Measurements from ENCODE around the gene CERS6.

Gene CERS6

DNA sequence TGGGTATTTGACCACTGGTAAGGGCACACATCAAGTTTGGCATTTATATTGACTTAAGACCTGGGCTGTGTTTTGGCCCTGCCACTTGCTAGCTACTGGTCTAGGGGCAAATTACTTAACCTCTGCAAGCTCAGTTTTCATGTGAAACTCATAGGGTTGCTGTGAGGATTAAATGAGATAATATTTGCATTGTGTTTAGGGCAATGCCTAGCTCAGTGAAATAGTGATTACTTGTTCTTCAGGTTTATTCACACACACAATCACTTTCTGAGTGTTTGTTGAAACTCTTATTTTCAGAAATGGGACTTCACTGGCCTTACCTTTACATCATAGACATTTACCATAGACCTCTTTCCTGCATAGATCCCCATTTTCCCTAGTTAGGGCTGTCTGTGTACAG lies 12.3 kb downstream of the CERS6 start:
- Mint-ChIP-seq H3K4me1 (ENCODE audit: low read depth) (peaks cover 78% of the 10 kb centered on the region), H3K4me3 (no peak overlapping the region), H3K9me3 (no peaks in the 10 kb centered on the region), H3K27me3 (no peaks in the 10 kb centered on the region), H3K36me3 (ENCODE audit: low read depth) (peaks cover 16% of the 10 kb centered on the region), H3K27ac (no peak overlapping the region)

DNA sequence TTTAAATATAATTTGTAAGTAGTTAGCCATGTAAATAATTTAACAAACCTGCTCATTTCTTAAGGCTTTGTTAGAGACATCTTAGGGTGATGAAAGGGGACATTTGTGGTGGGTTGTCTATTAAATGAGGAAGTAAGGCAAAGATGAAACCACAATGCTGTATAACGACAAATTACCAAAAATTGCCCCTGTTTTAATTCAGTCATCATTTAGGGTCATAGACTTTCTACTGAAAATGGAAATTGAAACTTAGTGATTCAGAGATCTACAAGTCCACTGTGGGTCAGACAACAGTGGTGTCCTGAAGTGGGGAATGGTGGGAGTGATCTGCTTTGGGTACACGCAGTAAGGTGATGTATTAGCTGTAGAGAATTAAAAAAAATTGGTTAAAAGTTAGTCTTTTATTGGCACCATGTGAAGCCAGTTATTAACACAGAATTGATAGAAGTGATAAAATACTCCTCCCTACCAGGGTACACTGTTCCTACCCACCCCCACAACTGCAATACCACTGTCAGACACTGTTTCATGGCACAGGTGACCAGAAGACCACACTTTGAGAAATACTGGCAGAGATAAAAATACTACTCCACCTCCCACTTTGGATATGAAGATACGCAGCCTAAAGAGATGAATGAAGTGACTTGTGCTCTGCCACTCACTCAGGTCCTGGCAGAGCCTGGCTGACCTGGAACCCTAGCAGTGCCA lies 13.4 kb downstream of the CERS6 start:
- no peaks in the 10 kb centered on the region for H3K27me3 Mint-ChIP-seq
- H3K36me3 Mint-ChIP-seq (ENCODE audit: low read depth): peaks cover 18% of the 10 kb centered on the region
- H3K9me3 Mint-ChIP-seq: no peaks in the 10 kb centered on the region
- H3K4me3 Mint-ChIP-seq: no peak overlapping the region
- peaks cover 75% of the 10 kb centered on the region for H3K4me1 Mint-ChIP-seq (ENCODE audit: low read depth)
- H3K27ac Mint-ChIP-seq: peak overlapping the region; percentile 17

DNA sequence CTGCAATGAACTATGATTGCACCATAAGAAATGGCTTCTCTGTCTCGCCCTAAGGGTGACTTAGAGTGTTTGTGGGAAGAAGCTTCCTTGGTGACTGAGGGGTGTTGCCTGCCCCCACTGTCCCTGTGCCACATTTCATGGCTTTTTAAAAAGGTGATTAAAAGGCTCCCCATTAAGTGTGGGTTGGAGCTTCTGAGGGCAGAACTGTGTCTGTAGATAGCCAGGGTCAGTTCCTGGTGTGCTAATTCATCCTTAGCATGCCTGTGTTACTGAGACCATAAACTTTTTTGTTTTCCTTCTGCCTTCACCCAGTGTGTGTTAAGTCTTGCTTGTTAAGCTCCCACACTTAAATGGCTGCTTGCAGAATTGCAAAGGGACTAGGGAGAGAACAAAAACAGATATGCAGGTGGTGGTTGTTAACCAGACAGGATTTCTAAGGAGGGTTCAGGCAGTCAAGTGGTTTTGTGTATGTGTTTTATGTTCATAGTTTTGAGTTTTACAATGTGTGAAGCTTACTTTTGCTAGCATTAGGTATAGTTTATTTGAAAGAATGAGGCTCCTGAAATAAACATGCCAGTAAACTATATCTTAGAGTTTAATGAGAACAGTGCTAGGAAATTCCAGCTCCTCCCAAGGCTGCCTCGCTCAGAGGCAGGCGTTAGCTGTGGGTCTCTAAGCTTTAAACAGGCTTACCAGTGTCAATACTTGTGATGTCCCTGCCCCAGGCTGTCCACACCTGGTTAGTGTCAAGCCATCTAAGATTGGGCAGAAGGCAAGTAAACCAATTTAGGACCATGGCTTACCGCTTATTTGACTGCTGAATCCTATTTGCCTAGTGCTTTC lies 14.5 kb downstream of the CERS6 start:
- H3K27ac Mint-ChIP-seq: no peak overlapping the region
- peaks cover 14% of the 10 kb centered on the region for H3K36me3 Mint-ChIP-seq (ENCODE audit: low read depth)
- H3K4me1 Mint-ChIP-seq (ENCODE audit: low read depth): peaks cover 64% of the 10 kb centered on the region
- H3K9me3 Mint-ChIP-seq: no peaks in the 10 kb centered on the region
- H3K4me3 Mint-ChIP-seq: no peak overlapping the region
- no peaks in the 10 kb centered on the region for H3K27me3 Mint-ChIP-seq

DNA sequence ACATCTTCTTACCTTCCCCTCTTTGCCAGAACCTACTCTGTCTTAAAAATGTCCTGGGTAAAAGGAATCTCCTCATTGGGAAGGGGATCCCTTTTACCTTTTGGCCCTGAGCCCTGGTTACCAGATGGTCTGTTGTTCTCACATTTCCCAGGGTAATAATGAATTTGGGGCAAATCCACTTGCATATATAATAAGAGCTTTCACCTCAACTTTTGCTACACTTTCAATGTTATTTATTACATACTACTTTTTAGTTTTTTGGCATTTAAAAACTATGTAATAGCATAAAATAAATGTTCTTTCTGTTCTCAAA lies 15.0 kb downstream of the CERS6 start:
- Mint-ChIP-seq H3K4me1 (ENCODE audit: low read depth) (peaks cover 58% of the 10 kb centered on the region), H3K9me3 (no peaks in the 10 kb centered on the region), H3K36me3 (ENCODE audit: low read depth) (peaks cover 14% of the 10 kb centered on the region), H3K27ac (no peak overlapping the region), H3K27me3 (no peaks in the 10 kb centered on the region), H3K4me3 (no peak overlapping the region)

DNA sequence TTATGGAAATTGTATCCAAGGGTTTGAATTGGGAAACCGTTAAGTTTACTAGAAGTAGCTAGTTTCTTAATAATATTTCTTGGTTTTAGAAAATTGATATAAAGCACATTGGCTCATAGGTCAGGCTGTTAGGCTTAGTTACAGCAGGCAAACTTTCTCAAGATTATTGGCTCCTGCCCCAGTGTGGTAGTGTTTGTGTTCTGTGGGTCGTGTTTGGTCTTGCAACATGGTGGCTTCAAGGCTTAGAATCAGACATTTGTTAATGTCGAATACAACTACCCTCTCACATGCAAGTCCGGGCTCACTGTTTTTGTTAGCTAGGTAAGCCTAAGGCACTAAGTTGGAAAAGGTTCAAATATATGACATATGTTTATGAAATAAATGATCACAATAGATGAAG lies 19.6 kb downstream of the CERS6 start:
- no peaks in the 10 kb centered on the region for H3K9me3 Mint-ChIP-seq
- H3K36me3 Mint-ChIP-seq (ENCODE audit: low read depth): peaks cover 7% of the 10 kb centered on the region
- no peaks in the 10 kb centered on the region for H3K27me3 Mint-ChIP-seq
- peaks cover 28% of the 10 kb centered on the region for H3K4me1 Mint-ChIP-seq (ENCODE audit: low read depth)
- no peak overlapping the region for H3K4me3 Mint-ChIP-seq
- no peak overlapping the region for H3K27ac Mint-ChIP-seq

DNA sequence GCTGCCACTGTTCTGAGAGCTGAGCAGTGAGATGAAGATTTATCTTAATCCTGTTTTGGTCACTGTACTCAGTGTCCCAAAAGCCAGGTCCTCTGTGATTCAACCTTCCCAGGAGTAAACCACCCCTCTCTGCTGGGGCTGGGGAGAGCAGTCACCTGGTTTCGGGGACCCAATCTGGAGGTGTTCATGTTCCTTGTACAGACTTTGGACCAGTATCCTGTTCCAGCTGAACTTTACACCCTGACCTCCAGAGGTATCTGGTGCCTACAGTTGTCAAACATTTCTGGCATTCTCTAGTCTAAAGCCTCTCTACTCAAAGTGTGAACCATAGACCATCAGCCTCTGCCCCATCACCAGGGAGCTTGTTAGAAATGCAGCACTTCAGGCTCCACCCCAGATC lies 22.1 kb downstream of the CERS6 start:
- H3K9me3 Mint-ChIP-seq: no peaks in the 10 kb centered on the region
- H3K4me3 Mint-ChIP-seq: no peak overlapping the region
- peaks cover 3% of the 10 kb centered on the region for H3K36me3 Mint-ChIP-seq (ENCODE audit: low read depth)
- no peak overlapping the region for H3K27ac Mint-ChIP-seq
- H3K4me1 Mint-ChIP-seq (ENCODE audit: low read depth): peaks cover 35% of the 10 kb centered on the region
- no peaks in the 10 kb centered on the region for H3K27me3 Mint-ChIP-seq

DNA sequence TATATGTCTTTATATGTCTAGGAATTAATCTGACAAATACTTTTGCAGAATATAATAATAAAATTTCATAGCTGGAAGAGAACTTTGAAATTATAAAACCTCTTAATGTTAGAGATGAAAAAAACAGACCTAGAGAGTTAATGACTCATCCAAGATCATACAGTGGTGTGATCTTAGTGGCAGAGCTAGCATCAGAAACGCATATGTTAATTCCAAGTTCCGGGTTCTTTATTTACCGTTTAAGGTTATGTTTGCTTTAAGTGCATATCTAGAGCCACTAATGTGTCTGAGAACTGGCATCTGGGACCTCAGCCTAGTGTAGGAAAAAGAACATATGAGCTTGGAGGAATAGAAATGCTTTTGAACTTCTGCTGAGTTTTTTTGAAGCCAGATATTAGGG lies 24.3 kb downstream of the CERS6 start:
- Mint-ChIP-seq H3K36me3 (ENCODE audit: low read depth) (peaks cover 4% of the 10 kb centered on the region), H3K4me1 (ENCODE audit: low read depth) (peaks cover 48% of the 10 kb centered on the region), H3K9me3 (no peaks in the 10 kb centered on the region), H3K27ac (no peak overlapping the region), H3K27me3 (no peaks in the 10 kb centered on the region), H3K4me3 (no peak overlapping the region)

DNA sequence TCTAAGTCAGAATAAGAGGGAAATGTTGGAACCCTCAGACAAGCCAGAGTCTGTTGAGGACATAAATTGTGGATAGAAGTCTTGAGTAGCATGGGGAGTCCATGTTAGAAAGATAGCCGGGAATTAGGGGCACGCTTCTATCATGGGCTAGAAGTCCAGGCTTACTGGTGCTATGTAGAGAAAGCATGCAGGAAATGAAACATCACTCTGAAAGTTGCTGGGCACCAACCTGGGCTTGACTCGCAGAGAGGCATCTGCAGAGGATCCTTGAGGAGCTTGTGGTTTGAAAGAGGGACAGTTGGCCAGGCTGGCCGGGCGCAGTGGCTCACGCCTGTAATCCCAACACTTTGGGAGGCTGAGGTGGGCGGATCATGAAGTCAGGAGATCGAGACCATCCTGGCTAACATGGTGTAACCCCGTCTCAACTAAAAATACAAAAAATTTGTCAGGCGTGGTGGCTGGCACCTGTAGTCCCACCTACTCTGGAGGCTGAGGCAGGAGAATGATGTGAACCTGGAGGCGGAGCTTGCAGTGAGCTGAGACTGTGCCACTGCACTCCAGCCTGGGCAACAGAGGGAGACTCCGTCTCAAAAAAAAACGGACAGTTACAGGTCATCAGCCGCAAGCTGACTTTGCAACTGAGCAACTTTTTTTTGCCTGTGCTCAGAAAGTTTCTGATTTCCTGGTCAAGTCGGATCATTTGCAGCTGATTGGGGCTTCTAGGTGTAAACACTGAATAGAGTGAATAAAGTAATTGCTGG lies 24.9 kb downstream of the CERS6 start:
- Mint-ChIP-seq H3K4me3 (no peak overlapping the region), H3K4me1 (ENCODE audit: low read depth) (peaks cover 48% of the 10 kb centered on the region), H3K9me3 (no peaks in the 10 kb centered on the region), H3K36me3 (ENCODE audit: low read depth) (peaks cover 4% of the 10 kb centered on the region), H3K27me3 (no peaks in the 10 kb centered on the region), H3K27ac (no peak overlapping the region)

DNA sequence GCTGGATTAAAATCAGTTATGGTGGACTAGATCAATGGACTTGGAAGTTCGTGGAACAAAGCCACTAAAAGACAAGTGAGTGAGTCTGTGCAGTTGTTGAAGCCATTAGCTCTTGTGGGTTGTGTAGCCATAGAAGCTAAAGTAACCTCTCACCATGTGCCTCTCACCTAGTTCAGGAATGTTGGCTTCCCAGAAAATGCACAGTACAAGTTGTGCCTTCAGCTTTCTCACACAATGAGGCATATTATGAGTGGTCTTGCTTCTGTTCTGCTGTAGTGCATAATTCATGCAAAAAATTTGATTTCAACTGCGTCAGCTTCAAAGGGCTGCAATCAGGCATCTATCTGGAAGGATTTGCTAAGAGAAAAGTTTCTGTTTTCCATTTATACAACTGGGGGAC lies 26.2 kb downstream of the CERS6 start:
- Mint-ChIP-seq H3K36me3 (ENCODE audit: low read depth) (peaks cover 4% of the 10 kb centered on the region), H3K27ac (no peak overlapping the region), H3K4me1 (ENCODE audit: low read depth) (peaks cover 48% of the 10 kb centered on the region), H3K4me3 (no peak overlapping the region), H3K9me3 (no peaks in the 10 kb centered on the region), H3K27me3 (no peaks in the 10 kb centered on the region)

DNA sequence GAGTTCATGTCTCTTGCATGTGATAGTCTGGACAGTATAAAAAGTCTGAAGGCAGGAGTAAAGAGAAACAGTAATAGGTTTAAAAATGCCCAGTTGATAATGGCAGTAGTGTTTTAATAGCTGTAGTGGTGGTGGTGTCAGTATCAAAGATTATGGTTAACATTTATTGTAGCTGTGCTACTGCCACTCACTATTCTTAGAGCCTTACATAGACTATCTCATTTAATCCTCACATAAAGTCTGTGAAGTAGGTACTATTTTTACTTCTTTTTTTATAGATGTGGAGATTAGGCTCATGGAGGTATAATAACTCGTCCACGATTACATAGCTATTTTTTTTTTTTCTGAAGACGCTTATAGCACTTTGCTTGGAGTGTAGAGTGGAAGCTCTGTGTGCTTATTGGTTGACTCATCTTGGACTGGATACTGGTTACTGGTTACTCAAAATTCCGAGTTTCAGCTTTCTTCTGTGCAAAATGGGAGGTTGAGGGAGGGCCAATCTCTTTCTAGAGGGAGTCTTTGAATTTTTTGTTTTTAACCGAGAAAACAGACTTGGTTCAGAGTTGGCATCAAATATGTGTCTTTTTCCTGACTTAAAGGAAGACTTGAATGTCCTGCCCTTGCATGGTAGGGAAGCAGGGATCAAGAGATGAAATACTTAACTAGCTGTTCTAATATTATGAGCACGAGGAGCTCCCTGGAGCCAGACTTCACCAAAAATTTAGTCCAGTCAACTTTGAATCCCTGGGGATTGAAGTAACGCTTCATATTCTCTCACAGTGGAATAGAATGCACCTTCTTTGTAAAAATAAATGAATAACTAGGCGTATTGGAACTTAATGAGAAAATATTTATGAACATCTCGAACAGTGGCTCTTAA lies 27.1 kb downstream of the CERS6 start:
- Mint-ChIP-seq H3K4me3 (no peak overlapping the region), H3K9me3 (no peaks in the 10 kb centered on the region), H3K36me3 (ENCODE audit: low read depth) (peaks cover 4% of the 10 kb centered on the region), H3K4me1 (ENCODE audit: low read depth) (peaks cover 43% of the 10 kb centered on the region), H3K27me3 (no peaks in the 10 kb centered on the region), H3K27ac (no peak overlapping the region)

DNA sequence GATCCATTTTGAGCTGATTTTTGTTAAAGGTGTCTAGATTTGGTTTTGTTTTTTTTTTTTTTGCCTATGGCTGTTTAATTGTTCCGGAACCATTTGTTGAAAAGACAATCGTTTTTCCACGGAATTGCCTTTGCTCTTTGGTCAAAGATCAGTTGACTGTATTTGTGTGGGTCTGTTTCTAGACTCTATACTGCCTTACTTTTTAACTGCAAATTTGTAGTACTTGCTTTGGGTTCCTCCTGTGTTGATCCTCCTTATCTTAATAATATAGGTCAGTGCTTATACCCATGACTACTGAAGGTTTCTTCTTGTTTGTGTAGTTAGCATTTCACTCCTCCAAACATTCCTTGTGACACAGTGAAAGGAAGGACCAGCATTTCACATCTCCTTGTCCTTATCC lies 30.4 kb downstream of the CERS6 start:
- H3K27me3 Mint-ChIP-seq: no peaks in the 10 kb centered on the region

DNA sequence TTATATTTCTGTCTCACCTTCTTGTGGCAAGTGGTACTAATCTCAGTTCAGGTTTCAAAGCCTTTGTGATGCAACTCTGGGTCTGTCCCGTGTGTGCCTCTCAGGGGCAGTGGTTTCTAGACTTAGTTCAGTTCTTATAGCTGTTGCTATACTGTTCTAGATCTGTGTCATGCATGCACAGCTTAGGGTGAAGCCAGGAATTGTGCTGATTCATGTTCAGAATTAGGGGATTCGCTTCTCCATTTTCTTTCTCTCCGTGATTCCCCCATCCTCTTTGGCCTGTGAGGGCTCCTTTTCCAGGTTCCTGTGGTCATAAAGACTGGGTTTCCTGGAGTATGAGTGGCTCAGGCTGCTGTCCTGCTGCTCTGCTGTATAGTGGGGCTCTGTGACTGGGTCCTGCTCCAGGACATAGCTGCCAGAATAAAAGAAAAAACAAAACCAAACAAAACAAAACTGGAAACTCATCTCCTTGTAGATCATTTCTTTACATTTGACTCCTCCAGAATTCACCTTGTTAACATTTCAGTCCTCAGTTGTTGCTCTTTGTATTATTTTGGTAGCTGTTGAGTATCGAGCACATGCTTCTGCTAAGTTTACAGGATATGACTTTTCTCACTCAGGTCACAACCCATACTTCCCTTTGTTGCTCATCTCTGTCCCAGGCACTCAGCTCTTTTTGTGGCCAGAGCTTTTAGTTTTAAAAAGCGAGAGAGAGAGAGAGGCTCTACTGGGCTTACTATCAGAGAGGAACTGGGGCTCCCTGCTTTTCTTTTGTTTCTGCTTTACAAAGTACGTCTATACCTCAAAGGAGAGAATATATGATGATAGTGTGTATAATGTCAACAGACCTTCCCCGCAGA lies 34.2 kb downstream of the CERS6 start:
- Mint-ChIP-seq H3K4me3 (peak overlapping the region; percentile 76), H3K4me1 (ENCODE audit: low read depth) (peaks cover 58% of the 10 kb centered on the region), H3K27ac (peak overlapping the region; percentile 89), H3K27me3 (no peaks in the 10 kb centered on the region), H3K36me3 (ENCODE audit: low read depth) (peaks cover 13% of the 10 kb centered on the region), H3K9me3 (no peaks in the 10 kb centered on the region)

More for the DNA sequence above, 30.4 kb downstream of the CERS6 start:
- no peak overlapping the region for H3K27ac Mint-ChIP-seq
- H3K9me3 Mint-ChIP-seq: no peaks in the 10 kb centered on the region
- peaks cover 51% of the 10 kb centered on the region for H3K4me1 Mint-ChIP-seq (ENCODE audit: low read depth)
- peaks cover 4% of the 10 kb centered on the region for H3K36me3 Mint-ChIP-seq (ENCODE audit: low read depth)
- H3K4me3 Mint-ChIP-seq: no peak overlapping the region

DNA sequence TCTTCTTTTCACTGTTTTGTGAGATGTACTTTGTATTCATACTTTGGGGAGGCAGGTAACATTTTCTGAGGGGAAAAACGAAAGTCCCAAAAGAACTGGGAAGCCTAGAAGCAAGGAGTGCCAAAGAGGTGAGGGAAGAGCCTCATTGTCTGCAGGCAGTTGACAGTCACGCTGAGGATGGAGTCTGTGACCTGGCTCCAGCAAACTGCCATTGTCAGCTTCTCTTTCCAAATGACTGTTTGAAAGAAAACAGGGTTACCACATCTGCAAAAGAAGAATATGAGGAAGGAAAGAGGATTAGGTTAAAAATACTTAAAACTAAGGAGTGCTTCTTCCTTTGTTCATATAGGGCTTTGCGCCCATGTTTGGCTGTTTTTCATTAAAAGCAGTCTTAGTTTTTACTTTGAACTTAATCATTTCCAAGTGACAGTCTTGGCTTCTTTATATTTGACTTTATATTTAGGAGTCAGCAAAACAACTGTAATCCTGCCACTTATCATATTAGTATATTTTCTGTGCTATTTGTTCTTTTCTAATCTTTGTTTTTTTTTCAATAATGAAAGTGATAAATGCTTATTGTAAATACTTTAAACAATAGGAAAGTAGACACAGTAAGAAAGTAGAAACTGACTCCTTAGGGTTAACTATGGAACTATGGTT lies 35.0 kb downstream of the CERS6 start:
- Mint-ChIP-seq H3K27ac (peak overlapping the region; percentile 89), H3K27me3 (no peaks in the 10 kb centered on the region), H3K9me3 (no peaks in the 10 kb centered on the region), H3K4me3 (peak overlapping the region; percentile 76), H3K4me1 (ENCODE audit: low read depth) (peaks cover 66% of the 10 kb centered on the region), H3K36me3 (ENCODE audit: low read depth) (peaks cover 21% of the 10 kb centered on the region)
